Left hindlimb (tissue), 1 donor: ENCODE data around the gene USP7.
"Not testable (repeated sequence)": the region's sequence is repeated elsewhere in the genome, so short reads cannot be mapped to it uniquely, and the experiment has no call there.

ENCODE experiments used
- DNase-seq: peaks from one replicate; pipeline ENCODE4 v3.0.0-alpha.2; 2018

The USP7 gene

GRCh38 chr16:8963821-8964441, at the start of gene USP7:
TSS of gene USP7 (minus strand) at chr16:8963906. CDS start at chr16:8963285, 621 bp downstream.
- peak; percentile 93 for DNase-seq

GRCh38 chr16:9013508-9013864, 49.8 kb upstream of the USP7 start:
- no peak for DNase-seq

- DNase-seq: no peak
These were observed 49.3 kb upstream of the USP7 start for GRCh38 chr16:9012848-9013507.

GRCh38 chr16:9012330-9012729, 48.6 kb upstream of the USP7 start:
- no peak for DNase-seq

GRCh38 chr16:9008601-9009260, 45.0 kb upstream of the USP7 start:
- peak; percentile 63 for DNase-seq

- DNase-seq: no peak
These were observed 43.6 kb upstream of the USP7 start for GRCh38 chr16:9007177-9007794.

- DNase-seq: no peak
These were observed 40.5 kb upstream of the USP7 start for GRCh38 chr16:9004183-9004582.

- no peak for DNase-seq
These were observed 40.1 kb upstream of the USP7 start for GRCh38 chr16:9003763-9004162.

- DNase-seq: no peak
These were observed 39.6 kb upstream of the USP7 start for GRCh38 chr16:9003322-9003721.

- DNase-seq: no peak
These were observed 38.3 kb upstream of the USP7 start for GRCh38 chr16:9002042-9002441.

- no peak for DNase-seq
These were observed 37.0 kb upstream of the USP7 start for GRCh38 chr16:9000664-9001063.

- DNase-seq: no peak
These were observed 36.1 kb upstream of the USP7 start for GRCh38 chr16:8999800-9000199.

GRCh38 chr16:8998108-8998507, 34.4 kb upstream of the USP7 start:
- DNase-seq: no peak

- no peak for DNase-seq
These were observed 33.2 kb upstream of the USP7 start for GRCh38 chr16:8996891-8997290.

GRCh38 chr16:8990445-8990844, 26.7 kb upstream of the USP7 start:
- no peak for DNase-seq

- DNase-seq: no peak
These were observed 25.6 kb upstream of the USP7 start for GRCh38 chr16:8989099-8989878.

GRCh38 chr16:8986818-8987191, 23.1 kb upstream of the USP7 start:
- no peak for DNase-seq

- DNase-seq: no peak
These were observed 22.4 kb upstream of the USP7 start for GRCh38 chr16:8986111-8986510.

GRCh38 chr16:8982816-8983215, 19.1 kb upstream of the USP7 start:
- DNase-seq: no peak

- not testable (repeated sequence) for DNase-seq
These were observed 18.2 kb upstream of the USP7 start for GRCh38 chr16:8981901-8982300.

GRCh38 chr16:8976189-8976588, 12.5 kb upstream of the USP7 start:
- not testable (repeated sequence) for DNase-seq

GRCh38 chr16:8975039-8975438, 11.3 kb upstream of the USP7 start:
- DNase-seq: no peak
